ENCODE results near the gene MND1. TPM values are rescaled to one million over a fixed set of nuclear protein-coding genes. Genes with fewer than 3 reads are reported as not detected.
"Not testable (repeated sequence)": the region's sequence is repeated elsewhere in the genome, so short reads cannot be mapped to it uniquely, and the experiment has no call there.

The MND1 gene
- total RNA-seq, 2 donors from 2014 or later, result 3.0 TPM; not detected in 1

GRCh38 chr4:153450544-153450917 is 106.0 kb downstream of the MND1 start:
- DNase-seq (ENCODE audit: low spot score) (no peak), ATAC-seq (ENCODE audit: insufficient number of reproducible peaks, low FRiP score, low read depth) (no peak)
- Histone ChIP-seq H3K36me3 (no peaks in the 10 kb centered on the region), H3K27ac (peak overlapping the region in 1 of 2 donors; percentile 20), H3K27me3 (replicated peaks; ENCODE audit: insufficient read depth) (no peaks in the 10 kb centered on the region), H3K9me3 (no peaks in the 10 kb centered on the region), H3K4me1 (ENCODE audit: control insufficient read depth in 1 of 2, low read depth in 2 of 2) (peaks cover 0 to 22% of the 10 kb centered on the region in 2 donors), H3K4me3 (no peak overlapping the region)
- TF ChIP-seq, protein P1, sequence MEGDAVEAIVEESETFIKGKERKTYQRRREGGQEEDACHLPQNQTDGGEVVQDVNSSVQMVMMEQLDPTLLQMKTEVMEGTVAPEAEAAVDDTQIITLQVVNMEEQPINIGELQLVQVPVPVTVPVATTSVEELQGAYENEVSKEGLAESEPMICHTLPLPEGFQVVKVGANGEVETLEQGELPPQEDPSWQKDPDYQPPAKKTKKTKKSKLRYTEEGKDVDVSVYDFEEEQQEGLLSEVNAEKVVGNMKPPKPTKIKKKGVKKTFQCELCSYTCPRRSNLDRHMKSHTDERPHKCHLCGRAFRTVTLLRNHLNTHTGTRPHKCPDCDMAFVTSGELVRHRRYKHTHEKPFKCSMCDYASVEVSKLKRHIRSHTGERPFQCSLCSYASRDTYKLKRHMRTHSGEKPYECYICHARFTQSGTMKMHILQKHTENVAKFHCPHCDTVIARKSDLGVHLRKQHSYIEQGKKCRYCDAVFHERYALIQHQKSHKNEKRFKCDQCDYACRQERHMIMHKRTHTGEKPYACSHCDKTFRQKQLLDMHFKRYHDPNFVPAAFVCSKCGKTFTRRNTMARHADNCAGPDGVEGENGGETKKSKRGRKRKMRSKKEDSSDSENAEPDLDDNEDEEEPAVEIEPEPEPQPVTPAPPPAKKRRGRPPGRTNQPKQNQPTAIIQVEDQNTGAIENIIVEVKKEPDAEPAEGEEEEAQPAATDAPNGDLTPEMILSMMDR (IDR thresholded peaks at IDR 0.05), result no peak

DNA sequence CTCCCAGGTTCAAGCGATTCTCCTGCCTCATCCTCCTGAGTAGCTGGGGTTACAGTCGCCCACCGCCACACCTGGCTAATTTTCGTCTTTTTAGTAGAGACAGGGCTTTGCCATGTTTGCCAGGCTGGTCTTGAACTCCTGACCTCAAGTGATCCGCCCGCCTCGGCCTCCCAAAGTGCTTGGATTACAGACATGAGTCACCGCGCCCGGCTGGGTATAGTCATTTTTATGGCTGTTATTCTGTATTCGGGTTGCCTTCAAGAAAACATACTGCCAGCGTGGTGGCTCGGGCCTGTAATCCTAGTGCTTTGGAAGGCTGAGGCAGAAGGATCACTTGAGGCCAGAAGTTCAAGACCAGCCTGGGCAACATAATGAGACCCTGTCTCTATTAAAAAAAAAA is 106.7 kb downstream of the MND1 start:
- ATAC-seq (ENCODE audit: insufficient number of reproducible peaks, low FRiP score, low read depth); H3K27ac ChIP-seq: not testable (repeated sequence)

DNA sequence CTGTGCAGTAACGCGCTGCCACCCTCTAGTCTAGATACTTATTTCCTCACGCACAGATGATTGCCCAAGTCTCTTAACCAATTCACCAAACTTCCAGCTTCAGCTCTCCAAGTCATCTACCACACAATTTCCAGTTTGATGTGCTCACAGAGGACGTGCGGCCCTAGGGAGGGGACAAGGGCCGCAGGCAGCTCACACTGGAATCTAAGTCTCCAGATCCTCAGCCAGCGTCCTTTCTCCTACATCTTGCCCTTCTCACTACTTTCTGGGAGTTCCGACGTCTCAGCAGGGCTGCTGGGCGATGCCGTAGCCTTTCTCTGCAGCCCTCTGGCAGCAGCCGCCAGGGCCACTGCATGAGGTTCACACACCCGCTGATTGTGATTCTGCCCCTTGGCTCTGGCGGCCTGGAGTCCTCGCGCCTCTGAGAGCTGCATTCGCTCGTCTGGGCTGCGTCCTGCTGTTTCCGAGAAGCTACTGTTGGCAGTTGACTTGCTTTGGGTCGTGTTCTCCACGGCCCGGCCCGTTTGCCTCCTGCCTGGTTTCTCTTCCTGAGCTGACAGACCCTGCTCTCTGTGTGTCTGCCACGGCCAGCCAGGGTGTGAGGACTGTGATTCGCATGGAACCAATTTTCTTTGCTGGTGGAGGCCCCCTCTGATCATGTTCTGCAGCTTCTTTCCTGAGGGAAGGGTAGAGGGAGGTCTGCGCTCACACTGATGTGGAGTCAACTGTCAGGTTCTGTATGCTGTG is 107.6 kb downstream of the MND1 start:
- peaks cover 0 to 19% of the 10 kb centered on the region in 2 donors for H3K4me1 ChIP-seq (ENCODE audit: control insufficient read depth in 1 of 2, low read depth in 2 of 2)
- ATAC-seq (ENCODE audit: insufficient number of reproducible peaks, low FRiP score, low read depth) (no peak), DNase-seq (ENCODE audit: low spot score) (no peak)
- no peak overlapping the region for H3K4me3 ChIP-seq
- H3K27ac ChIP-seq, result no peak overlapping the region
- H3K36me3 ChIP-seq, result no peaks in the 10 kb centered on the region
- H3K9me3 ChIP-seq, result no peaks in the 10 kb centered on the region
- TF ChIP-seq, protein P1 (IDR thresholded peaks at IDR 0.05), result no peak
- no peaks in the 10 kb centered on the region for H3K27me3 ChIP-seq (replicated peaks; ENCODE audit: insufficient read depth)

More for the DNA sequence above, 106.7 kb downstream of the MND1 start:
- H3K27me3 ChIP-seq (replicated peaks; ENCODE audit: insufficient read depth); H3K9me3 ChIP-seq; H3K4me3 ChIP-seq; DNase-seq (ENCODE audit: low spot score); H3K36me3 ChIP-seq: not testable (repeated sequence)
- H3K4me1 ChIP-seq (ENCODE audit: control insufficient read depth in 1 of 2, low read depth in 2 of 2), result peaks cover 0 to 22% of the 10 kb centered on the region in 2 donors

GRCh38 chr4:153452658-153453378 is 108.3 kb downstream of the MND1 start:
- Histone ChIP-seq H3K27ac (no peak overlapping the region), H3K36me3 (no peaks in the 10 kb centered on the region), H3K9me3 (no peaks in the 10 kb centered on the region), H3K4me1 (ENCODE audit: control insufficient read depth in 1 of 2, low read depth in 2 of 2) (peaks cover 0 to 13% of the 10 kb centered on the region in 2 donors), H3K27me3 (replicated peaks; ENCODE audit: insufficient read depth) (no peaks in the 10 kb centered on the region), H3K4me3 (no peak overlapping the region)
- TF ChIP-seq, protein P1 (IDR thresholded peaks at IDR 0.05), result no peak
- DNase-seq (ENCODE audit: low spot score) (no peak), ATAC-seq (ENCODE audit: insufficient number of reproducible peaks, low FRiP score, low read depth) (no peak)

DNA sequence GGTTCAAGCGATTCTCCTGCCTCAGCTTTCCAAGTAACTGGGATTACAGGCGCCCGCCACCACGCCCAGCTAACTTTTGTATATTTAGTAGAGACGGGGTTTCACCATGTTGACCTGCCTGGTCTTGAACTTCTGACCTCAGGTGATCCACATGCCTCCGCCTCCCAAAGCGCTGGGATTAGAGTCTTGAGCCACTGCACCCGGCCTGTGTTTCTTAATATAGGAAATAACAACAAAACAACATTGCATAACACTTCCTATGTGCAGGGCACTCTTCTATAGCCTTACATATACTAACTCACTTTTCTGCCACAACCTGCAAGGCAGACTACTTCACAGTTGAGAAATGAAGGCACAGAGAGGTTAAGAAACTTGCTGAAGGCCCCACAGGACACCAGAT is 108.9 kb downstream of the MND1 start:
- TF ChIP-seq, protein P1 (IDR thresholded peaks at IDR 0.05), result no peak
- Histone ChIP-seq H3K9me3 (no peaks in the 10 kb centered on the region), H3K36me3 (no peaks in the 10 kb centered on the region), H3K4me3 (no peak overlapping the region), H3K27ac (no peak overlapping the region), H3K4me1 (ENCODE audit: control insufficient read depth in 1 of 2, low read depth in 2 of 2) (peaks cover 0 to 7% of the 10 kb centered on the region in 2 donors), H3K27me3 (replicated peaks; ENCODE audit: insufficient read depth) (no peaks in the 10 kb centered on the region)
- ATAC-seq (ENCODE audit: insufficient number of reproducible peaks, low FRiP score, low read depth) (no peak), DNase-seq (ENCODE audit: low spot score) (no peak)

All from thoracic aorta (tissue), 2 donors.